ENCODE results near the gene VSNL1. TPM values are rescaled to one million over a fixed set of nuclear protein-coding genes. Genes with fewer than 3 reads are reported as not detected.

The VSNL1 gene
- total RNA-seq, 1 donor from 2014 or later: 2.1 TPM

DNA sequence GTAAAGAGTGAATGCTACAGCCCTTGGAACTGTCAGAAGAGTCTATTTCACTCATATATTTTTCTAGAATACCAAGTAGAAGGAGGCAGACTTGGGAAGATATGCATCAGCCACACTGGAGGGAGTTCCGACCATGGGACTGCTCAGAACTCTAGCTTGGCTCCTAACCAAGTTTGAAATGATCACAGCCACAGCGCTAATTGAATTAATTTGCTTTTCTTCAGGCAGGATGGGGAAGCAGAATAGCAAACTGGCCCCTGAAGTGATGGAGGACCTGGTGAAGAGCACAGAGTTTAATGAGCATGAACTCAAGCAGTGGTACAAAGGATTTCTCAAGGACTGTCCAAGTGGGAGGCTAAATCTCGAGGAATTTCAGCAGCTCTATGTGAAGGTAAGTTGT lies 51.4 kb downstream of the VSNL1 start:
- no peaks in the 10 kb centered on the region for H3K36me3 ChIP-seq (ENCODE audit: control insufficient read depth in 3 of 3, insufficient read depth in 3 of 3, low read length in 3 of 3)
- no peak overlapping the region for H3K9ac ChIP-seq (ENCODE audit: low read depth in 1 of 3, low read length in 3 of 3)
- H3K27ac ChIP-seq (ENCODE audit: low read depth, low read length): no peak overlapping the region
- H3K4me1 ChIP-seq (ENCODE audit: control insufficient read depth in 3 of 3, insufficient read depth in 3 of 3, low read length in 3 of 3): no peaks in the 10 kb centered on the region
- no peaks in the 10 kb centered on the region for H3K9me3 ChIP-seq (ENCODE audit: control insufficient read depth in 3 of 3, low read length in 3 of 3)
- H3K4me3 ChIP-seq (ENCODE audit: low read length in 3 of 3): no peak overlapping the region
- H3K27me3 ChIP-seq (ENCODE audit: control insufficient read depth in 3 of 3, insufficient read depth in 3 of 3, low read length in 3 of 3): no peaks in the 10 kb centered on the region

DNA sequence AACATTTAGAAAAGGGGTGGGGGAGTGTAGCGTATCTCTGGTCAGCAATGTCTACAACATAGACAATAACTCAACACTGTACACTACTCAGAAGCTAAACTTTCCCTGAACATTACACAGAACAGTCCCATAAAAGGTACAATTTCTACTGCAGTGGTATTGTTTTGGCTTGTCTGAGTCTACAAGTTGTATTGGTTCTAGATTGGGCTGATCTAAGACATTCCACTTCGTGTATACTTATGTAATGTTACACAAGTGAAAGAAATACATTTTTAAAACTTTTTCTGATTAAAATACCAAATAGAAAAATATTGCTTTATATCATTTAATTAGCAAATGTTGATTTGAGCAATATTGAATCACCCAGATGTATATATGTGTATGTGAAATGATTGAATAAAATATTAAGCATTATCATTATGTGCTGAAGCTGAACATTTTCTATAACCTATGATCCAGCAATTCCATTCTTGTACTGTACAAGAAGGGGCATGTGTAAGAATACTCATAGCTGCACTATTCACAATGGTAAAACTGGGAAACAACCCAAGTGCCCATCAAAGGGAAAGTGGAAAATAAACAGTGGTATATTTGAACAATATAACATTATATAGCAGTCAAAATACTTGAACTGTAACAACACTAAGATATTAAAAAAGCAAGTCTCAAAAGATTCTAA lies 52.4 kb downstream of the VSNL1 start:
- H3K4me3 ChIP-seq (ENCODE audit: low read length in 3 of 3): no peak overlapping the region
- no peak overlapping the region for H3K27ac ChIP-seq (ENCODE audit: low read depth, low read length)
- H3K9me3 ChIP-seq (ENCODE audit: control insufficient read depth in 3 of 3, low read length in 3 of 3): no peaks in the 10 kb centered on the region
- H3K36me3 ChIP-seq (ENCODE audit: control insufficient read depth in 3 of 3, insufficient read depth in 3 of 3, low read length in 3 of 3): no peaks in the 10 kb centered on the region
- no peak overlapping the region for H3K9ac ChIP-seq (ENCODE audit: low read depth in 1 of 3, low read length in 3 of 3)
- no peaks in the 10 kb centered on the region for H3K27me3 ChIP-seq (ENCODE audit: control insufficient read depth in 3 of 3, insufficient read depth in 3 of 3, low read length in 3 of 3)
- no peaks in the 10 kb centered on the region for H3K4me1 ChIP-seq (ENCODE audit: control insufficient read depth in 3 of 3, insufficient read depth in 3 of 3, low read length in 3 of 3)

DNA sequence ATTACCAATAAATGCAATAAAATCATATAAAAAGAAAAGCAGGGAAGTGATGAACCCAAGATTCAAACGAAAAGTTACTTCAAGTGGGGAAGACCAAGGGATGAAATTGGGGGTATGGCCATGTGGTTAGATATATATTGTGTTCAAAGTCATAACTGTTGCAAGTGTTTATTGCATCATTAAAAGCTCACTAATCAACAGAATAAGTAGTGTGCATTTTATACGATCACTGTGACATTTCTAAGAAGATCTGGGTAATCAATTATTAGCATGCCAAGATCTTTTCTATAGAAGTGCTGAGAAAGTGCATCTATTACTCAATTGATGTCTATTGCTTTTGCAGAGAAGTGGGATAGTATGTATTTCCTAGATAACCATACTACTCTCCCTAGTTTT lies 52.9 kb downstream of the VSNL1 start:
- no peak overlapping the region for H3K4me3 ChIP-seq (ENCODE audit: low read length in 3 of 3)
- no peak overlapping the region for H3K9ac ChIP-seq (ENCODE audit: low read depth in 1 of 3, low read length in 3 of 3)
- H3K27me3 ChIP-seq (ENCODE audit: control insufficient read depth in 3 of 3, insufficient read depth in 3 of 3, low read length in 3 of 3): no peaks in the 10 kb centered on the region
- H3K36me3 ChIP-seq (ENCODE audit: control insufficient read depth in 3 of 3, insufficient read depth in 3 of 3, low read length in 3 of 3): no peaks in the 10 kb centered on the region
- no peaks in the 10 kb centered on the region for H3K9me3 ChIP-seq (ENCODE audit: control insufficient read depth in 3 of 3, low read length in 3 of 3)
- H3K4me1 ChIP-seq (ENCODE audit: control insufficient read depth in 3 of 3, insufficient read depth in 3 of 3, low read length in 3 of 3): no peaks in the 10 kb centered on the region
- no peak overlapping the region for H3K27ac ChIP-seq (ENCODE audit: low read depth, low read length)

DNA sequence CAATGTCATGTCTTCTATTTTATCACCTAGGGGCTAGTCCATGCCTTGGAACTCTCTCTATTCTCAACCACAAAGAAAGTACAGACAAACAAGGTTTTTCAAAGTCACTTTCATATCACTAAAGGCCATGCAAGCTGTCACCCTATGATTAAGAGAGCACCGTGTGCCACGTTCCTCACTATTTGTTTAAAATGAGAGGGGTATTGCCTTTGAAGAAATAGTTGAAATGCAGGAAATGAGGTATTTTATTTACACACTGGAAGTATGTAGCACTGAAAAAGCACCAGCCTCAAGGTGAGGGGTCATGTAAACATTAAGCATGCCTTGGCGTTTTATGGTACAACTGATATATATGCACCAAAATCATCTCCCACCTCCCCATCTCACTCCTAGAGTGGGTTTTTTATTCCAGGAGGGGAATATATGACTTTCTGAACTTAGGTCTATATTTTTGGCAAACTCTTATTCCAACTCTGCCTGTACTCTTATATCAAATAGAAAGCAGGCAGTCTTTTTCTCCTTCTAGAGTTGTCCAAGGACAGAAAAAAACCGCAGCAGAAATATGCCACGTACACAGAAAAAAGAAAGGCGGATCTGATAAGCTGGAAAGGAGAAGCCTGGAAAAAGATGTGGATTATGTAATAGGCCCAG lies 53.5 kb downstream of the VSNL1 start:
- Histone ChIP-seq H3K9ac (ENCODE audit: low read depth in 1 of 3, low read length in 3 of 3) (no peak overlapping the region), H3K4me1 (ENCODE audit: control insufficient read depth in 3 of 3, insufficient read depth in 3 of 3, low read length in 3 of 3) (no peaks in the 10 kb centered on the region), H3K36me3 (ENCODE audit: control insufficient read depth in 3 of 3, insufficient read depth in 3 of 3, low read length in 3 of 3) (no peaks in the 10 kb centered on the region), H3K27me3 (ENCODE audit: control insufficient read depth in 3 of 3, insufficient read depth in 3 of 3, low read length in 3 of 3) (no peaks in the 10 kb centered on the region), H3K9me3 (ENCODE audit: control insufficient read depth in 3 of 3, low read length in 3 of 3) (no peaks in the 10 kb centered on the region), H3K27ac (ENCODE audit: low read depth, low read length) (no peak overlapping the region), H3K4me3 (ENCODE audit: low read length in 3 of 3) (no peak overlapping the region)

DNA sequence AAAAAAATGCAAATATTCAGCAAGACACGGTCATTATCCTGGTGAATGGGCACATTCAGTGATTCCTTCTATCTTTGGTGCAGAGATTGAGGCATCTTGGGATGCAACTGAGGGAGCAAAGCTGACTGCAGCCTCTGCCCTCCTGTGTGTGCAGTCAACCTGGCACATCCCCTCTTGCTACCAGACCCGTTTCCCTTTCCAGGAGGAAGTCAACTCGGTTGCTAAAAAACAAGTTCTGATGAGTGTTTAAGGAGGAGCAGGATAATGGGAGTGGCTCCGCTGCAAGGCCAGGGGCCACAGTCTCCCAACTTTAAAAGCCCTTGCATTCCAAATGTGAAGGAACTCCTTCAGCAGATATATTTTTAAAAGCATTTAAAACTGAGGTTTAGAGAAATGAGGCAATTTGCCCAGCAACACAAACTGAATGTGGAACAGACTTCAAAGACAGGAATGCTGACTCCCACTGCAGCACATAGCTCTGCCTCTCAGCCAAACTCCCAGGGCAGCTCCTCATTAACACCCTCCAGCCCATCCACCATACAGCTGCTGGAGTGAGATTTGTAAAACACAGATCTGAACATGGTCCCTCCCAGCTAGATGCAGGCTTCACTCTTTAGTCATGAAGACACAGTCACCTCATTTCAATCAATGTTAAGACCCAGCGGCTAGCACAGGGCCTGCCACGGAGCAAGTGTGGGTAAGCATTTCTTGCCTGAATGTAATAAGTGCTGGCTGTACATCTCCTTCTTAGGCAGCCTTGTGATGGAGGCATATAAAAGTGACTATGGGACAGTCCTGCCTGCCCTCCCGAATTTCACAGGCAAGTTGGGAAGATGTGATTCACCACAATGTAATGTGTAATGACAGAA lies 54.3 kb downstream of the VSNL1 start:
- no peaks in the 10 kb centered on the region for H3K4me1 ChIP-seq (ENCODE audit: control insufficient read depth in 3 of 3, insufficient read depth in 3 of 3, low read length in 3 of 3)
- no peaks in the 10 kb centered on the region for H3K36me3 ChIP-seq (ENCODE audit: control insufficient read depth in 3 of 3, insufficient read depth in 3 of 3, low read length in 3 of 3)
- no peak overlapping the region for H3K27ac ChIP-seq (ENCODE audit: low read depth, low read length)
- no peak overlapping the region for H3K9ac ChIP-seq (ENCODE audit: low read depth in 1 of 3, low read length in 3 of 3)
- H3K27me3 ChIP-seq (ENCODE audit: control insufficient read depth in 3 of 3, insufficient read depth in 3 of 3, low read length in 3 of 3): no peaks in the 10 kb centered on the region
- no peak overlapping the region for H3K4me3 ChIP-seq (ENCODE audit: low read length in 3 of 3)
- no peaks in the 10 kb centered on the region for H3K9me3 ChIP-seq (ENCODE audit: control insufficient read depth in 3 of 3, low read length in 3 of 3)

DNA sequence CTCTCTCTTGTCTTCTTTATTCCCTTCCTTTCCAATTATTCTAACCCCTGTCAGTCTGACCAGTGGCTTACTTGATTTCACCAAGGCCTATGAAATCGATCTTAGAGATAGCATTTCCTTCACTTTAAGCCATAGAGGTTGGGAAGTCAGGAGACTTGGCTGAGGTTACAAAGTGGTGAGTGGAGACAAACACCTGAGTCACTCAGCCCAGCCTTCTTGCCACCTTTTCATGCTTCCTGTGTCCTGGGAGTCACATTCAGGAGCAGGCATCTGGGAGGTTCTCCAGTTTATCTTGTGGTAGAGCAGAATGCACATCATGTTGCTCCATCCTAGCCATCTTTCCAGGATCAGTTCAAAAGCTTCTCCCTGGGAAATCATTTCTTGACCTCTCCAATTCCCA lies 59.1 kb downstream of the VSNL1 start:
- Histone ChIP-seq H3K4me1 (ENCODE audit: control insufficient read depth in 3 of 3, insufficient read depth in 3 of 3, low read length in 3 of 3) (no peaks in the 10 kb centered on the region), H3K27ac (ENCODE audit: low read depth, low read length) (no peak overlapping the region), H3K9ac (ENCODE audit: low read depth in 1 of 3, low read length in 3 of 3) (no peak overlapping the region), H3K27me3 (ENCODE audit: control insufficient read depth in 3 of 3, insufficient read depth in 3 of 3, low read length in 3 of 3) (no peaks in the 10 kb centered on the region), H3K4me3 (ENCODE audit: low read length in 3 of 3) (no peak overlapping the region), H3K9me3 (ENCODE audit: control insufficient read depth in 3 of 3, low read length in 3 of 3) (no peaks in the 10 kb centered on the region), H3K36me3 (ENCODE audit: control insufficient read depth in 3 of 3, insufficient read depth in 3 of 3, low read length in 3 of 3) (no peaks in the 10 kb centered on the region)

DNA sequence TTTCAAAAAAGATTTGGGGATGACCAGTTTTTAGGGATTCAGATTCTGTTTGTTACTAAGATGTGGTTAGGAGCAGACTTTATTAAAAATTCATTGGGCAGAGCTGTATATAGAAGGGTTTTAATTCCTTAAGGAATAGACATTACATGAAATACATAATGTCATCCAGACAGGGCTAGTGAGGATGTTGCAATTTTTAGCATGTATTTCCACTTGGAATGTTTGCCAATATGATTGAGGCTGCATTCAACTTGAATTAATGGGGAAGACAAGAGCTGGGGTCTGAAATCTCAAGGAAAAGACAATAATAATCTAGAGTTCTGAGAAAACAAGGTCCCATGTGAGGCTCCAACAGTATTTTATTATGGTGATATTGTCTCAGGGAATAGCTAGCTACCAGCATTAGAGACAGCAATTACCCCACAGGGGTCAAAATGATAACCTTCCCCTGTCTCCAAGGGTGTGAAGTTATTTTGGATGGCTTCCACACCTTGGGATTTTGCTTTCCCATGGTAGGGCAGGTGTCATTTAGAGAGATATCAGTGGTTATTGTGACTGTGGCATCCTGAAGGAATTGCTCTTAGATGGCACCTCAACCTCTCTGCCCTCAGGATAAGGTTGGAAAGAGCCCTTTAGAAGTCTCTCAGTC lies 60.2 kb downstream of the VSNL1 start:
- Histone ChIP-seq H3K9me3 (ENCODE audit: control insufficient read depth in 3 of 3, low read length in 3 of 3) (no peaks in the 10 kb centered on the region), H3K4me3 (ENCODE audit: low read length in 3 of 3) (no peak overlapping the region), H3K27ac (ENCODE audit: low read depth, low read length) (no peak overlapping the region), H3K36me3 (ENCODE audit: control insufficient read depth in 3 of 3, insufficient read depth in 3 of 3, low read length in 3 of 3) (no peaks in the 10 kb centered on the region), H3K9ac (ENCODE audit: low read depth in 1 of 3, low read length in 3 of 3) (no peak overlapping the region), H3K27me3 (ENCODE audit: control insufficient read depth in 3 of 3, insufficient read depth in 3 of 3, low read length in 3 of 3) (no peaks in the 10 kb centered on the region), H3K4me1 (ENCODE audit: control insufficient read depth in 3 of 3, insufficient read depth in 3 of 3, low read length in 3 of 3) (no peaks in the 10 kb centered on the region)

DNA sequence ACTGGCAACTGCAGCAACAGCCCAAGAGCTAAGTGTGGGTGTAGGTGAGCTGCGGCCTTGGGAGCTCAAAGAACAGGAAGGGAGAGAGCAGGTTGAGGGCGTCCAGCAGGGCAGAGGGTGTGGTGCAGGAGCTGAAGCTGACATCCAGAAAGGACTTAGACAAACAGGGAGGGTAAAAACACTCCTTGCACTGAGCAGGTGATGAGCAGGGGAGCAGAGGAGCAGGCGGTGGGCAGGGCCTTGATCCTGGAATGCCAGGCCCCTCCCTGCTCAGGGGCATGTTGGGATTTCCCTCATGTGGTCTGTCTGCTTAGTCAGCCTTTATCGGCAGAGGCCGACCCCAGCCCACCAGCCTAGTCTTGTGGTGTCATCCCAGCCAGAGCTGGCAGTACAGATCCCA lies 63.6 kb downstream of the VSNL1 start:
- no peaks in the 10 kb centered on the region for H3K36me3 ChIP-seq (ENCODE audit: control insufficient read depth in 3 of 3, insufficient read depth in 3 of 3, low read length in 3 of 3)
- no peaks in the 10 kb centered on the region for H3K4me1 ChIP-seq (ENCODE audit: control insufficient read depth in 3 of 3, insufficient read depth in 3 of 3, low read length in 3 of 3)
- H3K9me3 ChIP-seq (ENCODE audit: control insufficient read depth in 3 of 3, low read length in 3 of 3): no peaks in the 10 kb centered on the region
- H3K27me3 ChIP-seq (ENCODE audit: control insufficient read depth in 3 of 3, insufficient read depth in 3 of 3, low read length in 3 of 3): no peaks in the 10 kb centered on the region
- H3K9ac ChIP-seq (ENCODE audit: low read depth in 1 of 3, low read length in 3 of 3): no peak overlapping the region
- H3K4me3 ChIP-seq (ENCODE audit: low read length in 3 of 3): no peak overlapping the region
- H3K27ac ChIP-seq (ENCODE audit: low read depth, low read length): no peak overlapping the region

DNA sequence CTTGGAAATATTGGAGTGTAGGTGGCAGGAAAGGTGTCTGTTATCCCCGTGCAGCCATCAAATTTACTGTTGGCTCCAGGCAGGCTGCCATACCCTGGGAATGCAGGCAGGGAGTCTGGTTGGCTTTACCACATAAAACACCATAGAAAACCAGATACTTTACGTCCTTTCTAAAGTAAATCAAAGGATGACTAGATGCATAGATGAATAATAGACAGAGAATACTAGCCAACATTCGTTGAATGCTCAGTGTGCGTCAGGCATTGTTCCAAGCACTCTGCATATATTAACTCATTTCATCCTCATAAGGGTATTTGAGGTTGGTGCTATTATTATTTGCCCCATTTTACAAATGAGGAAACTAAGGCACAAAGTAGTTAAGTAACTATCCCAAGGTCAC lies 65.2 kb downstream of the VSNL1 start:
- H3K27ac ChIP-seq (ENCODE audit: low read depth, low read length): no peak overlapping the region
- H3K27me3 ChIP-seq (ENCODE audit: control insufficient read depth in 3 of 3, insufficient read depth in 3 of 3, low read length in 3 of 3): no peaks in the 10 kb centered on the region
- H3K9ac ChIP-seq (ENCODE audit: low read depth in 1 of 3, low read length in 3 of 3): no peak overlapping the region
- no peaks in the 10 kb centered on the region for H3K36me3 ChIP-seq (ENCODE audit: control insufficient read depth in 3 of 3, insufficient read depth in 3 of 3, low read length in 3 of 3)
- H3K4me1 ChIP-seq (ENCODE audit: control insufficient read depth in 3 of 3, insufficient read depth in 3 of 3, low read length in 3 of 3): no peaks in the 10 kb centered on the region
- H3K4me3 ChIP-seq (ENCODE audit: low read length in 3 of 3): no peak overlapping the region
- H3K9me3 ChIP-seq (ENCODE audit: control insufficient read depth in 3 of 3, low read length in 3 of 3): no peaks in the 10 kb centered on the region

DNA sequence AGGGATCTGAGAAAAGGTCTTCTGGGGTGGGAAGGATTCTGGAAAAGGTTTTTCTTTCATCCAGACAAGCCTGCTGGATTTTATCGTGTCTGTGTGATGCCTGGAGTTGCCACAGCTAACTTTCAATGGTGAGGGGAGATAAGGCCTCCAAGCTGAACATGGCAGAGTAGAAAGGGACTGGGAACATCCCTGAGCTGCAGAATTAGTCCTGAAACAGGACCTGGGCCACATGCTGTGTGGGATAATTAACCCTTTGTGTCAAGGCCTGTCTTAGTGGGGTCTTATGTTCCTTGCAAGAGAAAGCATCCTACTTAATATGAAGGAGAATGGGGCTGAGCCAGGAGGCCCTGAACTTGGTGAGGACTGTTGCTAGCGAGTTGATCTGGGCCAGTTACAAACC lies 66.4 kb downstream of the VSNL1 start:
- Histone ChIP-seq H3K27ac (ENCODE audit: low read depth, low read length) (no peak overlapping the region), H3K27me3 (ENCODE audit: control insufficient read depth in 3 of 3, insufficient read depth in 3 of 3, low read length in 3 of 3) (no peaks in the 10 kb centered on the region), H3K9ac (ENCODE audit: low read depth in 1 of 3, low read length in 3 of 3) (no peak overlapping the region), H3K36me3 (ENCODE audit: control insufficient read depth in 3 of 3, insufficient read depth in 3 of 3, low read length in 3 of 3) (no peaks in the 10 kb centered on the region), H3K9me3 (ENCODE audit: control insufficient read depth in 3 of 3, low read length in 3 of 3) (no peaks in the 10 kb centered on the region), H3K4me3 (ENCODE audit: low read length in 3 of 3) (no peak overlapping the region), H3K4me1 (ENCODE audit: control insufficient read depth in 3 of 3, insufficient read depth in 3 of 3, low read length in 3 of 3) (no peaks in the 10 kb centered on the region)

Measured in skeletal muscle tissue (tissue), 4 donors.